WTC11 (cell line): ENCODE measurements around the gene SERPINE2.

ENCODE experiments used
- ESRRA ChIP-seq: sonication (generic); formaldehyde crosslinking; IDR thresholded peaks from 2 replicates; pipeline ENCODE4 v1.8.1; 2022; ENCODE audit warnings: mild to moderate bottlenecking, missing genetic modification reagents, borderline replicate concordance
- GABPB1 ChIP-seq: sonication (generic); formaldehyde crosslinking; IDR thresholded peaks from 2 replicates; pipeline ENCODE4 v1.8.1; 2023; ENCODE audit warnings: mild to moderate bottlenecking, missing genetic modification reagents
- HMGA2 ChIP-seq: fragments of 250-450 bp; sonication (Bioruptor Pico); IDR thresholded peaks from 2 replicates; pipeline ENCODE4 v1.4.0; 2021; ENCODE audit warnings: mild to moderate bottlenecking, moderate library complexity
- NFYB ChIP-seq: sonication (generic); formaldehyde crosslinking; conservative IDR thresholded peaks from 2 replicates; pipeline ENCODE4 v1.8.0; 2022; ENCODE audit warnings: low read depth, missing genetic modification reagents
- NR1H2 ChIP-seq: sonication (generic); formaldehyde crosslinking; IDR thresholded peaks from 2 replicates; pipeline ENCODE4 v1.9.0; 2021; ENCODE audit warnings: mild to moderate bottlenecking, moderate library complexity, missing genetic modification reagents
- NR2C2 ChIP-seq: sonication (generic); formaldehyde crosslinking; IDR thresholded peaks from 2 replicates; pipeline ENCODE4 v1.8.0; 2022; ENCODE audit warnings: mild to moderate bottlenecking, missing genetic modification reagents
- NR3C1 ChIP-seq: sonication (generic); formaldehyde crosslinking; conservative IDR thresholded peaks from 2 replicates; pipeline ENCODE4 v1.8.1; 2023; ENCODE audit warnings: low read depth, mild to moderate bottlenecking, missing genetic modification reagents
- TCF7 ChIP-seq: sonication (generic); formaldehyde crosslinking; IDR thresholded peaks from 2 replicates; pipeline ENCODE4 v1.8.0; 2022; ENCODE audit warnings: mild to moderate bottlenecking, low read depth, missing genetic modification reagents, moderate library complexity
- ZNF138 ChIP-seq: sonication (generic); formaldehyde crosslinking; conservative IDR thresholded peaks from 2 replicates; pipeline ENCODE4 v1.8.1; 2022; ENCODE audit warnings: mild to moderate bottlenecking, moderate library complexity, missing genetic modification reagents
- ZNF232 ChIP-seq: sonication (generic); formaldehyde crosslinking; IDR thresholded peaks from 2 replicates; pipeline ENCODE4 v1.8.0; 2022; ENCODE audit warnings: mild to moderate bottlenecking, missing genetic modification reagents
- TF ChIP-seq, protein P1 (sequence below): fragments of 200-600 bp; IDR thresholded peaks from 2 replicates; pipeline ENCODE4 v1.8.0; 2022; ENCODE audit warnings: antibody characterized with exemption

DNA sequence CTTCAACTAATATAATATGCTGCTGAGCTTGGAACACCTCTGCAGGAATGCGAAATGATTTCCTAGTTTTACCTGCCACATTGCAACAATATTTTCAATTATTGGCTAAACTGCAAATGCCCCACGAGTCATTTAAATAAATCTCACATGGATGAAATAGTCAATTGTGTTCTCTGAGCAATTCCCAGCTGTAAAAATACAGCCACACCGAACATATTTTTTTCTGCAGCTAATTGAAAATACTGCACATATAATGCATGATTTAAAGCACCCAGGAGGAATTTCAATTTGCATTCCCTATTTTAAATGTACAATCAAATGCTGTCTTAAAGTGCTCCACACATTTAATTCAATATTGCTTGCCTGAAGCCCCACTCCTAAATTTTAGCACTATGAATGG is 18.6 kb downstream of the SERPINE2 start:
- TF ChIP-seq TCF7 = no peak
- TF ChIP-seq, protein P1, sequence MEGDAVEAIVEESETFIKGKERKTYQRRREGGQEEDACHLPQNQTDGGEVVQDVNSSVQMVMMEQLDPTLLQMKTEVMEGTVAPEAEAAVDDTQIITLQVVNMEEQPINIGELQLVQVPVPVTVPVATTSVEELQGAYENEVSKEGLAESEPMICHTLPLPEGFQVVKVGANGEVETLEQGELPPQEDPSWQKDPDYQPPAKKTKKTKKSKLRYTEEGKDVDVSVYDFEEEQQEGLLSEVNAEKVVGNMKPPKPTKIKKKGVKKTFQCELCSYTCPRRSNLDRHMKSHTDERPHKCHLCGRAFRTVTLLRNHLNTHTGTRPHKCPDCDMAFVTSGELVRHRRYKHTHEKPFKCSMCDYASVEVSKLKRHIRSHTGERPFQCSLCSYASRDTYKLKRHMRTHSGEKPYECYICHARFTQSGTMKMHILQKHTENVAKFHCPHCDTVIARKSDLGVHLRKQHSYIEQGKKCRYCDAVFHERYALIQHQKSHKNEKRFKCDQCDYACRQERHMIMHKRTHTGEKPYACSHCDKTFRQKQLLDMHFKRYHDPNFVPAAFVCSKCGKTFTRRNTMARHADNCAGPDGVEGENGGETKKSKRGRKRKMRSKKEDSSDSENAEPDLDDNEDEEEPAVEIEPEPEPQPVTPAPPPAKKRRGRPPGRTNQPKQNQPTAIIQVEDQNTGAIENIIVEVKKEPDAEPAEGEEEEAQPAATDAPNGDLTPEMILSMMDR = no peak
- TF ChIP-seq NR3C1 = no peak
- no peak for TF ChIP-seq HMGA2 (CRISPR knock-in tag)
- TF ChIP-seq NFYB (CRISPR knock-in tag) = no peak
- no peak for TF ChIP-seq NR2C2 (CRISPR knock-in tag)
- TF ChIP-seq NR1H2 (CRISPR knock-in tag) = no peak
- TF ChIP-seq ZNF232 (CRISPR knock-in tag) = no peak
- no peak for TF ChIP-seq ZNF138 (CRISPR knock-in tag)
- no peak for TF ChIP-seq ESRRA (CRISPR knock-in tag)
- no peak for TF ChIP-seq GABPB1 (CRISPR knock-in tag)
